GM18861 (cell line): ENCODE data around the gene PEF1.

Experiments used
- ATAC-seq: cut with Tn5 transposase; IDR thresholded peaks from one replicate; pipeline ENCODE4 v1.9.1; 2021; ENCODE audit not compliant: unreplicated experiment

The PEF1 gene

GRCh38 chr1:31655104-31655503 lies 10.4 kb upstream of the PEF1 start:
- ATAC-seq = no peak

DNA sequence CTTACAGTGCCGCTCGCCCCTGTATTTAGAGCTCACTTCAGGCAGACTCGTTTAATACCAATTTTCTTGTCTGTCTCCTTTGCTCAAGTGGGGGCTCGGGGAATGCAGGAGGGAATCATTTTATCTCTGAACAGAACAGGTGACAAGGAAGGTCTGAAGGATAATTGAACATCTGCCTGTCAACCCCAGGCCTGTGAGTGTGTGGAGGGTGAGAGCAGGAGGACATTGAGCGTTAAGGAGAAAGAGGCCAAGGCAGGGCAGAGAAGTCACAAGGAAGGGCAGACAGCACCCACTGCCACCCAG lies 9.7 kb upstream of the PEF1 start:
- no peak for ATAC-seq

DNA sequence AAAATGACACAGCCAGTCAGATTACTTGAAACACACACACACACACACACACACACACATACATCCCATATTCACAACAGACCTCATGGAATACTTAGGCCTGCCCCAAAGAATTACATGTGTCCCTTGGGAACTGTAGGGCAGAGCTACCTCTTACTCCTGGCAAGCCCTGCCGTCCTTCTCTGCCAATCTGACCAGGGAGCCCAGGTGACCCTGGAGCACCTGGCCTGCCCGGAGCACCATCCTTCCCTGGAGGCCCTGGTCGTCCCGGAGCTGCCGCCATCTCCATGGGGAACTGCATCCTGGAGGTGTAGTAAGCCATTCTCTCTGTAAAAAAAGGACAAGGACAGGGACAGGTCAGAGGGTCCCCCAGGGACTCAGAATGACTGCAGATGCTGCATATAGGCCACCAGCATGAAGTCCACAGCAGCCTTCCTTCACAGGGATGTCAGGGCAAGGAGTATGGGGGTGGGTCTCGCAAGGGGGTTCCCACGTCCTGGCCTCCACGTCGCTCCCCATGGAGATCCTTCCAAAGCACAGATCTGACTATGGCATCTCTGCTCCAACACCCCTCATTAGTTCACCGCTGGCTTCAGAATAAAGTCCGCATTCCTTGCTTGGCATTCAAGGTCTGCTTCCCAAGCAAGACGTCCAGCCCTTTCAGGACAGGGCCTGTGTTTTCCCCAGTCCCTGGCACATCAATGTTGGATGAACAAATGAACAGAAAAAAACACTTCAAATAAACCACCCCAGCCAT lies 9.2 kb upstream of the PEF1 start:
- no peak for ATAC-seq

DNA sequence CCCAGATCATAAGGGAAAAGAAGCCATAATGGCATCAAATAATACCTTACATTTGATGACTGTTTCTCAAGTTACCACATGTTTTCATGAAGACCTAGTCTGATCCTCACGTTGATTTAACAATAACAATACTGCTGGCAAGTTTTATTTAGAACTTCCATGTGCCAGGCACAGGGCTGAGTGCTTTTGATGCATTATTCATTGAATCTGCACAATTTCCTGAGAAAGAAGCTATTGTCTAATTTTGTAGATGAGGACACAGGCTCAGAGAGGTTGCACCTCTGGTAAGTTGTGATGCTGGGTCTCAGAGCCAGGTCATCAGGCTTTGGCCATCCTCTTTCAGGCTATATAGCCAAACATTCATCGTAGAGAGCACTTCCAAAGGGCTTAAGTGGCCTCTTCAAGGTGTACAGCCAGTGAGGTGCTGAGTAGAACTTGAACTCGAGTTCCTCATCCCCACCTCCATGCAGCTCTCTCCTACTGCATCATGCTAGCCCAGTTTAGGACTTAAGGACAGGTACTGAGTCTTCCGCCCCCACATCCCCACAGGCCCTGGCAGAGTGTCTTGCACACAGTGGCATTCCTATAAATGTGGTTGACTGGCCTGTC lies 8.3 kb upstream of the PEF1 start:
- ATAC-seq = no peak

GRCh38 chr1:31651766-31652165 lies 7.1 kb upstream of the PEF1 start:
- no peak for ATAC-seq

GRCh38 chr1:31651089-31651420 lies 6.4 kb upstream of the PEF1 start:
- ATAC-seq = no peak

DNA sequence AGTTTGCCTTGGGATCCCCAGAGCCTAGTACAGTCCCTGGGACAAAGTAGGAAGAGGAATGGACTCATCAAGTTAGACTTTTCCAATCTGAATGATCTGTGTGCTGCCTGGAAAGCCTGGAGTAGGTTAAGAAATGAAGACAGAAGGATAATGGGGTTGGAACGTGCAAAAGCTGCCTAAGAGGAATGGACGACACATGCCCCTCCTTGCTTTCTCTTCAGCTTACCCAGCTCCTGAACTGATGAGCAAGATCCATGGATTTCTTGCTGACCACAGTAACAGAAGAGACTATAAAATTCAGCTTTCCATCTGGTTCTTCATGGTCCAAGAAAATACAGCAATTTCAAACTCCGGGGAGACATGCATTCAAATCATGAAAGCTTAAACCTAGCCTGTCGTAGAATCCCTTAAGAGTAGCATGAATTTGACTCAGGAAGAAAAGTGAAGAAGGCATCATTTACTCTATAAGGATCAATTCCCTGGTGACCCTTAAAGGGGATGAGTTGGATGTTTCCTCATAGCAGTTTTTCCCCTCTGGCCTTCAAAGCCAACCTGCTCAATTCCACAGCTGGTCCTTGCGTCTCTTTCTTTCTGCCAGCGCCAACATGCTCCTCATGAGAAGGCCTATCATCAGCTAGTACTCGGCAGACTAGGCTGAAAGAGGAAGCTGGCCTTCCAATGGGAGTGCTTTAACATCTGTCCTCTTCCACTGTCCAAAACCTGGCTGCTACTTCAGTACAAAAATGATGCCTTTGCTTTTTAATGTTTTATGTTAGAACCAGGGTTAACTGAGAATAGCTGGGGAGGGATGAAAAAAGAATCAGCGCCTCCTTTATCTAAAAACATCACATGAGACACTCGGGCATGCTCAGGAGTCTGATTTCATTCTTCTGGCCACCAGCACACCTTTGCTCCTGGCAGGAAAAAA lies 5.7 kb upstream of the PEF1 start:
- ATAC-seq = no peak

DNA sequence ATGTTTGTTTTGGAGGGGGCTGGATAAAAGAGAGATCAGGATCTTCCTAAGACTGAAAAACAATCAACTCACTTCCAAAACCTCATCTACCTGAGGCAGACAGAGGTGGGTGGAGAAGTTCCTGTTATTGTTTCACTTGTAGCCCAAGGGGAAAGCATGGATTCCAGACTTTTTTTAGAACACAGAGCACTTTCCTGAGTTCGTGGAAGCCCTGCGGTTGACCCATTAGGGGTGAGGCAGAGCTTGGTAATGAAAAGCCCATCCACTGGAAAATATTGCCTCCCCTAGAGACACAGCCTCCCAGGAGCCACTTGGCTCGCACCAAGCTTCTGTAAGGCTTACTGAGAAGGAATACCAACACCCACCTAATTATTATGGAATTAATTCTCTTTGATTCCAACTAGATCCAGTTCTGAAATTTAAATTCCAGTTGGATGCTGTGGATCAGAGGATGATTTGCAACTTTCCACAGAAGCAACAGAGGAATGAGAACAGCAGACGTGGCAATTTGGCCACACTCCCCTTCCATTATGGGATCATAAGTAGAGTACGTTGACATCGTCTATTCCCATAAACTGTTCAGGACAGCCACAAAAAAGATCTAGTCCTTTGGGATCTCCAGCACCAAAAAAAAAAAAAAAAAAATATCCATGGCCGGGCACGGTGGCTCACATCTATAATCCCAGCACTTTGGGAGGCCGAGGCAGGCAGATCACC lies 4.1 kb upstream of the PEF1 start:
- no peak for ATAC-seq

DNA sequence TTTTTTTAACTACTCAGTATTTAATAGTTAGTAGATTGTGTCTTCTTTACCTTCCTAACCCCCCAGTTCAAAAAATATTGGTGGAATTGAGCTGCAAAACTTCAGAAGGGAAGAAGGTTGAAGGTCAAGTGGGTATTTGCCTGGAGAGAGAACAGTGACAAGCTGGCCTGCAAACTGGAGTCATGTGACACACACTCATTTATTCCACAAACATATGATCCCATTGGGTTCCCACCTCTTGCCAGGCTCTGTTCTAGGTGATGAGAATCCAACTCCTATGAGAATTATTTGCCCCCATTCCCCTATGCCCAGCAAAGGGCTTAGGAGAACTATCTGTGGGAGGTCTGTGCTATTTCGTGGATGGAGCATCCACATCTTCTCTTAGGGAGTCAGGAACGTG lies 3.5 kb upstream of the PEF1 start:
- no peak for ATAC-seq

GRCh38 chr1:31647106-31647505 lies 2.4 kb upstream of the PEF1 start:
- no peak for ATAC-seq

GRCh38 chr1:31646259-31646960 lies 1.7 kb upstream of the PEF1 start:
- ATAC-seq = no peak

DNA sequence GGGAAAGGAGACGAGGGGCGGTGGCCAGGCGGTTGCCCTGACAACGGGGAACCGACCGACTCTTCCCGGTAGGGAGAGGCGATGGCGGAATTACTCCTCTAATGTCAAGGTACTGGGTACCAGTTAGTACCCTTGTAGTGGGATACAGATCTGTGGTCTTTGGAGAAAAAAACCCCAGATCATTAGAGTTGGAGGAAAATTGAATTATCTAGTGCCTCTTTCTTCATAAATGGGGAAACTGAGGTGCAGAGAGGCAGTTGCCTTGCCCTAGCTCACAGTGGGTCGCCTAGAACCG lies 545 bp upstream of the PEF1 start:
- no peak for ATAC-seq

DNA sequence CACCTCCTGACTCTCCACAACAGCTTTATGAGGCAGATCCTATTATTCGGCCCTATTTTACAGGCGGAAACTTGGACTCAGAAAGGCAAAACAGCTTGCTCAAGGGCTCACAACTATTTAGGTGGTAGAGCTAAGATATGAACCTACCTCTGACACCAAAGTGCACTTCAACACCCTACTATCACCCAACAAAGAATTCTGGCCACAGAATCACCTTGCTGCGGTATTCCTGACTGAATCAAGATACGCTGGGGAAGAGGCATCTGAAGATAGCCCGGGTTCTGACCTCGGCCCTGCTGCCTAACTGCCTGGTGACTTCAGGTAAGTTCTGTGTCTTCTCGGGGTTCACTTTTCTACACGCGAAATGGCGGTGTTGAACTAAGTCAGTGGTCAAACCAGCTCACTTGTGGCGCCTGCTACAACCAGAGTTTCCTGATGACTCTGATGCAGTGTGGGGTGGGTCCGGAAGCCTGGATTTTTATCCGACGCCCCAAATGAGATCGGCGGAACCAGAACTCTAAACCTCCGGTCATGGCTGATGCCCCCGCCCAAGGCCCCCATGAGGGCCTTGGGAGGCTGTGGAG lies 608 bp downstream of the PEF1 start:
- no peak for ATAC-seq

- ATAC-seq = no peak
These were observed 1.8 kb downstream of the PEF1 start for GRCh38 chr1:31642897-31643296.

GRCh38 chr1:31642366-31642765 lies 2.3 kb downstream of the PEF1 start:
- ATAC-seq = no peak

- no peak for ATAC-seq
These were observed 3.7 kb downstream of the PEF1 start for GRCh38 chr1:31640964-31641363.

- no peak for ATAC-seq
These were observed 4.5 kb downstream of the PEF1 start for GRCh38 chr1:31640179-31640578.

DNA sequence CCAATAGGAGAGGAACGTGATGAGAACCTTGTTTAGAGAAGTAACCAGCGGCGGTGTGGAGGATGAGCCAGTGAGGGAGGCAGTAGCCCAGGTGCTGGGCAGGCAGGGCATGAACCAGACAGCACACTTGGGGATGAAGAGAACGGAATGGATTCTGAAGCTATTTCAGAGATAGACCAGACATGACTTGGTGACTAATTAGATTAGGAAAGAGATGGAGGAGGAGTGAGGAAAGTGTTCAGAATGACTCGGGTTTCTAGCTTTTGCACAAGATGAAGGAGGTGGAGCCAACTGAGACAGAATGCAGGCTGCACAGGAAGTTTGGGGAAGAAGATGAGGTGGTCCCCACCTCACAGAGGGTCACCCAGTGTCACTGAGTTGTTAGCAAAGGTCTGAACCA lies 5.1 kb downstream of the PEF1 start:
- ATAC-seq = no peak

DNA sequence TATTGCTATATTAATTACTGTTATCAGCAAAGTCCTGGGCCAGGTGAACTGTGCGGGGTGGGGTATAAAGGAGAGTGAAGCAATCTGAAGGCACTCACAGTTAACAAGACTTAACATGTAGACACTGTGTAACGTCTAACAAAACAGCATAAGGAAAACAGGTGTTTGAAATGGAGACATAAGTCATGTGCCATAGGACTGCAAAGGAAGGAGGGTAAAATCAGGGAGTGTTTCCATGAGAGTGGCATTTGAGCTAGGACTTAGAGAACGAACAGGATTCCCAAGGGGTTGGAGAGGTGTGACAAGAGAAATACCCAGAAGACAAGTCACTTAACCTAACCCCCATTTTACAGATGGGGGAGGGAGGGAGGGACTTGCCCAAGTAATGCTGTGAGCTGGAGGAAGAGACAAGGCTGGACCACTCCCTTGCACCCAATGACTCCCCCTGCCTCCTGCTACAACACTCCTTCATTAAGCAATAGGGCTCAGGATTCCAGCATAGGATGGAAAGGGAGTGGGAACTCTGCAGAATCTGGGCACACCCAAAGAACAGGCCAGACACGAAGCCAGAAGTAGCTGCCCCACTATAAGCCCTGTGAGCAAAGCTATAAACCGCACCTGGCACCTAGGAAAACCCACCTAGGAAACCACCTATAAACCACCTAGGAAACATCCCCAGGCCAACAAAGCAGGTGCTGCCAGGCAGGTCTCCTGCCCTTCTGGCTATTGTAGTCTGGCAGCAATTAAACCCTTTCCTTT lies 6.6 kb downstream of the PEF1 start:
- ATAC-seq = no peak

- ATAC-seq = no peak
These were observed 11.6 kb downstream of the PEF1 start for GRCh38 chr1:31633117-31633516.
